Measurements from ENCODE around the gene OR2T33.

OR2T33 gene

GRCh38 chr1:248239478-248239877 lies 38.3 kb downstream of the OR2T33 start:
- no peak overlapping the region for H3K27ac ChIP-seq (ENCODE audit: extremely low read depth, low read depth, low read length)
- no peak for TF ChIP-seq ZBTB8A (tag by site-specific recombination; IDR thresholded peaks at IDR 0.05)
- no peak for TF ChIP-seq SCRT1 (tag by site-specific recombination; IDR thresholded peaks at IDR 0.05; ENCODE audit: borderline replicate concordance)
- TF ChIP-seq PRDM1 (tag by site-specific recombination; IDR thresholded peaks at IDR 0.05): no peak
- no peak for TF ChIP-seq ZFP37 (tag by site-specific recombination; IDR thresholded peaks at IDR 0.05)
- no peak for TF ChIP-seq BCL11B (tag by site-specific recombination; IDR thresholded peaks at IDR 0.05; ENCODE audit: low read depth)
- no peak for TF ChIP-seq ZNF341 (tag by site-specific recombination; IDR thresholded peaks at IDR 0.05; ENCODE audit: low read depth)
- no peak for TF ChIP-seq ZNF571 (tag by site-specific recombination; IDR thresholded peaks at IDR 0.05)
- no peak for TF ChIP-seq YY2 (tag by site-specific recombination; IDR thresholded peaks at IDR 0.05)
- no peak for TF ChIP-seq ZNF555 (tag by site-specific recombination; conservative IDR thresholded peaks at IDR 0.05)
- no peak for TF ChIP-seq REPIN1 (tag by site-specific recombination; IDR thresholded peaks at IDR 0.05; ENCODE audit: low read depth)
- no peak for TF ChIP-seq GLI2 (tag by site-specific recombination; IDR thresholded peaks at IDR 0.05; ENCODE audit: borderline replicate concordance, low read depth)
- TF ChIP-seq ZNF404 (tag by site-specific recombination; IDR thresholded peaks at IDR 0.05): no peak
- TF ChIP-seq ZNF221 (tag by site-specific recombination; IDR thresholded peaks at IDR 0.05; ENCODE audit: borderline replicate concordance): no peak
- TF ChIP-seq ZNF654 (tag by site-specific recombination; IDR thresholded peaks at IDR 0.05; ENCODE audit: low read depth): no peak
- no peak for TF ChIP-seq ZNF112 (tag by site-specific recombination; IDR thresholded peaks at IDR 0.05)
- no peak for TF ChIP-seq ZNF366 (tag by site-specific recombination; conservative IDR thresholded peaks at IDR 0.05)
- no peak for TF ChIP-seq ZNF660 (tag by site-specific recombination; IDR thresholded peaks at IDR 0.05)
- no peaks in the 10 kb centered on the region for H3K4me1 ChIP-seq (ENCODE audit: control insufficient read depth, insufficient read depth, low read length)
- H3K36me3 ChIP-seq (ENCODE audit: control insufficient read depth in 2 of 2, insufficient read depth in 1 of 2, low read length in 2 of 2): no peaks in the 10 kb centered on the region
- H3K4me3 ChIP-seq (ENCODE audit: low read depth, low read length): no peak overlapping the region
- ChIA-PET POLR2A (no interaction called here), CTCF (no interaction called here)
- no peaks in the 10 kb centered on the region for H3K9me3 ChIP-seq (ENCODE audit: control insufficient read depth, insufficient read depth, low read depth, low read length)

- Histone ChIP-seq H3K4me3 (ENCODE audit: low read depth, low read length) (no peak within 1 kb of the TSS), H3K4me1 (ENCODE audit: control insufficient read depth, insufficient read depth, low read length) (no peaks in the 10 kb centered on the region), H3K27ac (ENCODE audit: extremely low read depth, low read depth, low read length) (no peak within 1 kb of the TSS), H3K36me3 (ENCODE audit: control insufficient read depth in 2 of 2, insufficient read depth in 1 of 2, low read length in 2 of 2) (no peaks in the 10 kb centered on the region), H3K9me3 (ENCODE audit: control insufficient read depth, insufficient read depth, low read depth, low read length) (no peaks in the 10 kb centered on the region)
- ChIA-PET POLR2A (no interaction called here), CTCF (no interaction called here)
- no peak for TF ChIP-seq ZNF544 (tag by site-specific recombination; IDR thresholded peaks at IDR 0.05)
- no peak for TF ChIP-seq BCL11A (tag by site-specific recombination; IDR thresholded peaks at IDR 0.05; ENCODE audit: low read depth)
- TF ChIP-seq RBAK (tag by site-specific recombination; IDR thresholded peaks at IDR 0.05): no peak
- TF ChIP-seq GLI2 (tag by site-specific recombination; IDR thresholded peaks at IDR 0.05; ENCODE audit: borderline replicate concordance, low read depth): no peak
- no peak for TF ChIP-seq ZNF791 (tag by site-specific recombination; IDR thresholded peaks at IDR 0.05)
- no peak for TF ChIP-seq ZNF449 (tag by site-specific recombination; IDR thresholded peaks at IDR 0.05)
- no peak for TF ChIP-seq YY1 (tag by site-specific recombination; IDR thresholded peaks at IDR 0.05)
- no peak for TF ChIP-seq HOXC10 (CRISPR knock-in tag; IDR thresholded peaks at IDR 0.05)
- no peak for TF ChIP-seq ZNF596 (tag by site-specific recombination; IDR thresholded peaks at IDR 0.05)
- TF ChIP-seq ZNF335 (tag by site-specific recombination; conservative IDR thresholded peaks at IDR 0.05): no peak
- TF ChIP-seq ZNF184 (tag by site-specific recombination; IDR thresholded peaks at IDR 0.05): no peak
- TF ChIP-seq ZSCAN4 (tag by site-specific recombination; IDR thresholded peaks at IDR 0.05): no peak
- TF ChIP-seq ZNF645 (tag by site-specific recombination; IDR thresholded peaks at IDR 0.05): no peak
- no peak for TF ChIP-seq ZSCAN16 (tag by site-specific recombination; IDR thresholded peaks at IDR 0.05)
- TF ChIP-seq ZNF677 (tag by site-specific recombination; IDR thresholded peaks at IDR 0.05): no peak
- no peak for TF ChIP-seq ZNF248 (tag by site-specific recombination; IDR thresholded peaks at IDR 0.05)
- TF ChIP-seq ZNF585B (tag by site-specific recombination; IDR thresholded peaks at IDR 0.05): no peak
- TF ChIP-seq ZNF48 (tag by site-specific recombination; IDR thresholded peaks at IDR 0.05): no peak
- TF ChIP-seq ZNF26 (tag by site-specific recombination; IDR thresholded peaks at IDR 0.05): no peak
Measured at GRCh38 chr1:248231117-248231516, 46.7 kb downstream of the OR2T33 start, which contains the start of gene OR2M4. Gene OR2M4, plus strand, starts transcription at chr1:248231417. Its CDS starts 7,512 bp downstream, at chr1:248238929.

Data from HEK293 (cell line).